ENCODE measurements around the gene CASP3.

DNA sequence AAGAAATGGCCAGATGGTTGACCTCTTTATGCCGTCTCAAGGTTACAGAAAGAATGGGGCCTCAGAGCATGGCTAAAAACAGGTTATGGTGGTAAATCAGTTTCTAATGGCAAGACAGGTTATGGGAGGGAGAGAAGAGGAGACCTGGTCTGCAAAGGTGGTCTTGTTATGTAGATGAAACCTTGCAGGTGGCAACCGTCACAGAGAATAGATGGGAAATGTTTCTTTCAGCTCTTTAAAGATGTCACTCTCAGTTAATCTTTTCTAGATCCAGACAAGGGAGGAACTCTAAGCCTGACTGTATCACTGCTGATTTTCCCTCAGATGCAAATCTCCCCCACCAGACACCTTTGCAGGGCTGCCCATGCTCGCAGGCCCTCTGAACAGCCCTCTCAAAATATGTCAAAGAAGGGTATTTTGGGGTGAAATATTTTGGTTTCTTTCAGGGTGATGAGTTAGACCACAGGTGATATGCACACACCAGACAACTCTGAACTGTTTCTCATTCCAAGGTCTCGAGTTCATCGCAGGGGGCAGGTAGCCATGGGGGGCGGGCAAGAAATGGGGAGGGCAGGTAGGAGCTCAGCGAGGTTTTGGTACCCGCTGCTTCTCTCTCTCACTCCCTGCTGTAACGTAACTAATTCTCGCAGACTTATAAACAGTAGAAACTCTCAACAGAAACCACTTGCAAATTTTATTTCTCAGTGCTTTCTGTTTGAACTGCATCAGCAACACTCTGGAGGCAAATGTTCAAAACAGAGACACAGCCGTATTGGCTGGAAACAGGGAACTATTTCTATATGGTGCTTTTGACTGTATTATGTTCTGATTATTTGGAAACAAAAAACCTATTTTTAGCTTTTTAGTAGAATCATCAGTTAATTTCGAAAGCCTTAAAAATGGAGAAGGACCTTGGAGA, 32.4 kb downstream of the CASP3 start:
- TF ChIP-seq, protein P1, sequence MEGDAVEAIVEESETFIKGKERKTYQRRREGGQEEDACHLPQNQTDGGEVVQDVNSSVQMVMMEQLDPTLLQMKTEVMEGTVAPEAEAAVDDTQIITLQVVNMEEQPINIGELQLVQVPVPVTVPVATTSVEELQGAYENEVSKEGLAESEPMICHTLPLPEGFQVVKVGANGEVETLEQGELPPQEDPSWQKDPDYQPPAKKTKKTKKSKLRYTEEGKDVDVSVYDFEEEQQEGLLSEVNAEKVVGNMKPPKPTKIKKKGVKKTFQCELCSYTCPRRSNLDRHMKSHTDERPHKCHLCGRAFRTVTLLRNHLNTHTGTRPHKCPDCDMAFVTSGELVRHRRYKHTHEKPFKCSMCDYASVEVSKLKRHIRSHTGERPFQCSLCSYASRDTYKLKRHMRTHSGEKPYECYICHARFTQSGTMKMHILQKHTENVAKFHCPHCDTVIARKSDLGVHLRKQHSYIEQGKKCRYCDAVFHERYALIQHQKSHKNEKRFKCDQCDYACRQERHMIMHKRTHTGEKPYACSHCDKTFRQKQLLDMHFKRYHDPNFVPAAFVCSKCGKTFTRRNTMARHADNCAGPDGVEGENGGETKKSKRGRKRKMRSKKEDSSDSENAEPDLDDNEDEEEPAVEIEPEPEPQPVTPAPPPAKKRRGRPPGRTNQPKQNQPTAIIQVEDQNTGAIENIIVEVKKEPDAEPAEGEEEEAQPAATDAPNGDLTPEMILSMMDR (conservative IDR thresholded peaks at IDR 0.05 in 1 of 2, IDR thresholded peaks at IDR 0.05 in 1 of 2; ENCODE audit: extremely low read depth in 1 of 2, insufficient read depth in 1 of 2, low read depth in 1 of 2, low read length in 2 of 2) = no peak
- TF ChIP-seq EZH2 (IDR thresholded peaks at IDR 0.05; ENCODE audit: borderline replicate concordance, low read length) = no peak
